NB4 (cell line): ENCODE results near the gene LYSMD1.

Experiments used
- POLR2A ChIP-seq: IDR thresholded peaks from 2 replicates; pipeline ENCODE4 v1.6.1; 2011; ENCODE audit warnings: mild to moderate bottlenecking; ENCODE audit not compliant: insufficient read length; ENCODE audit errors: extremely low read depth
- TF ChIP-seq, protein P1 (sequence below): IDR thresholded peaks from one replicate; pipeline ENCODE4 v1.5.1; 2012; ENCODE audit warnings: low read depth, low read length

DNA sequence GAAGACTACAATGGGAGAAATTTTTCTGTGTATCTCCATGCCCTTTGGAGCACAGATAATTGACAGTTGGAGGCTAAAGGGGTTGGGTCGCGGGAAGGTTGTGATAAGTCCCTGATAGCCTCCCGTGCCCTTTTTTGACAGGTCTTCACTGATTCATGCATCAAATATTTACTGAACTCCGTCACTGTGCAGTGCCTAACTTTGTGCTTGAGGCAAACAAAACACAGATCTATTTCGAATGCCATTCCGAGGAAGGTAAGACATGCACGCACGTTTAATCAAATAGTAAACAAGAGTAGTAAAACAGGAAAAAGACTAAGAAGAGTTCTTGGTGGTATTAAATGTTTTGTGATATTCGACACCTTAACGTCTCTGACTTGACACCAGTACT lies 32.2 kb upstream of the LYSMD1 start:
- TF ChIP-seq POLR2A = no peak
- TF ChIP-seq, protein P1, sequence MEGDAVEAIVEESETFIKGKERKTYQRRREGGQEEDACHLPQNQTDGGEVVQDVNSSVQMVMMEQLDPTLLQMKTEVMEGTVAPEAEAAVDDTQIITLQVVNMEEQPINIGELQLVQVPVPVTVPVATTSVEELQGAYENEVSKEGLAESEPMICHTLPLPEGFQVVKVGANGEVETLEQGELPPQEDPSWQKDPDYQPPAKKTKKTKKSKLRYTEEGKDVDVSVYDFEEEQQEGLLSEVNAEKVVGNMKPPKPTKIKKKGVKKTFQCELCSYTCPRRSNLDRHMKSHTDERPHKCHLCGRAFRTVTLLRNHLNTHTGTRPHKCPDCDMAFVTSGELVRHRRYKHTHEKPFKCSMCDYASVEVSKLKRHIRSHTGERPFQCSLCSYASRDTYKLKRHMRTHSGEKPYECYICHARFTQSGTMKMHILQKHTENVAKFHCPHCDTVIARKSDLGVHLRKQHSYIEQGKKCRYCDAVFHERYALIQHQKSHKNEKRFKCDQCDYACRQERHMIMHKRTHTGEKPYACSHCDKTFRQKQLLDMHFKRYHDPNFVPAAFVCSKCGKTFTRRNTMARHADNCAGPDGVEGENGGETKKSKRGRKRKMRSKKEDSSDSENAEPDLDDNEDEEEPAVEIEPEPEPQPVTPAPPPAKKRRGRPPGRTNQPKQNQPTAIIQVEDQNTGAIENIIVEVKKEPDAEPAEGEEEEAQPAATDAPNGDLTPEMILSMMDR = no peak
